Lower leg skin (tissue), 4 donors: Measurements from ENCODE around the gene RAD51B. TPM values are rescaled to one million over a fixed set of nuclear protein-coding genes. Genes with fewer than 3 reads are reported as not detected.

ENCODE experiments used
- DNase-seq, 2 donors: peaks; one replicate each; pipeline ENCODE4 v3.0.0-alpha.2; 2019; ENCODE audit warnings: low spot score in 2 of 2
- H3K4me3 ChIP-seq: fragments of 200-600 bp; sonication (generic); 2 replicates; pipeline ENCODE4 v1.5.1; 2017; ENCODE audit warnings: mild to moderate bottlenecking, low read depth; ENCODE audit not compliant: poor library complexity, severe bottlenecking
- CTCF ChIP-seq, 3 donors: fragments of 450-650 bp; IDR thresholded peaks; one replicate each; pipeline ENCODE4 v1.5.1; 2016; ENCODE audit warnings: antibody characterized with exemption in 3 of 3, mild to moderate bottlenecking in 3 of 3, moderate library complexity in 2 of 3
- POLR2A ChIP-seq, 2 donors: fragments of 450-650 bp; IDR thresholded peaks; one replicate each; pipeline ENCODE4 v1.6.1; 2016 to 2017; ENCODE audit warnings: antibody characterized with exemption in 2 of 2, mild to moderate bottlenecking in 1 of 2, moderate library complexity in 1 of 2
- WGBS, 2 donors: methylation state at CpG; one replicate each; pipeline ENCODE4 v1.1.5; 2018; 5-methylcytosine and 5-hydroxymethylcytosine counted together
- intact Hi-C: fragments of 100-400 bp; cut with DNase I; formaldehyde crosslinking; loops from one replicate; pipeline ENCODE4 v1.15.0; 2023; ENCODE audit warnings: low total_unique reads
- total RNA-seq, 4 donors: library from RNA; depleted of rRNA; stranded (reverse); fragments of >200 nt; gene quantifications; one replicate each; pipeline ENCODE4 v1.1.0, GENCODE V29; 2016

The RAD51B gene
- total RNA-seq, 4 donors from 2014 or later: 6.1 to 27.2 (median 13.6) TPM

- no peak for DNase-seq
Measured at GRCh38 chr14:68766299-68767247, 947.0 kb downstream of the RAD51B start.

GRCh38 chr14:68767248-68767645, 947.7 kb downstream of the RAD51B start:
- intact Hi-C loops: no loop called here
- no peak for DNase-seq
- WGBS, 2 donors: 97 to 100% methylated on average over 5 of the region's 5 CpGs
- TF ChIP-seq CTCF (IDR thresholded peaks at IDR 0.05) (no peak), POLR2A (IDR thresholded peaks at IDR 0.05) (no peak)
- no peak overlapping the region for H3K4me3 ChIP-seq

More at GRCh38 chr14:68766299-68767247, 947.0 kb downstream of the RAD51B start:
- no peak overlapping the region for H3K4me3 ChIP-seq
- TF ChIP-seq CTCF (IDR thresholded peaks at IDR 0.05) (no peak), POLR2A (IDR thresholded peaks at IDR 0.05) (no peak)
- intact Hi-C loops: no loop called here
- WGBS, 2 donors: 79 to 84% methylated on average over 7 of the region's 7 CpGs

- no peak for TF ChIP-seq POLR2A (IDR thresholded peaks at IDR 0.05)
- TF ChIP-seq CTCF (IDR thresholded peaks at IDR 0.05): no peak
- no peak overlapping the region for H3K4me3 ChIP-seq
- whole genome bisulfite sequencing, 2 donors: 88 to 91% methylated on average over 7 of the region's 7 CpGs
- intact Hi-C loops: no loop called here
- no peak for DNase-seq
Measured at GRCh38 chr14:68768316-68768715, 948.7 kb downstream of the RAD51B start.

GRCh38 chr14:68770051-68770450, 950.5 kb downstream of the RAD51B start:
- no peak overlapping the region for H3K4me3 ChIP-seq
- no peak for DNase-seq
- TF ChIP-seq CTCF (IDR thresholded peaks at IDR 0.05) (no peak), POLR2A (IDR thresholded peaks at IDR 0.05) (no peak)
- intact Hi-C loops: no loop called here
- 93 to 94% methylated on average over 9 of the region's 9 CpGs for WGBS, 2 donors

GRCh38 chr14:68770553-68771286, 951.1 kb downstream of the RAD51B start:
- intact Hi-C loops: no loop called here
- DNase-seq: no peak
- WGBS, 2 donors: 93% methylated on average over 11 of the region's 11 CpGs
- H3K4me3 ChIP-seq: no peak overlapping the region
- TF ChIP-seq CTCF (IDR thresholded peaks at IDR 0.05) (no peak), POLR2A (IDR thresholded peaks at IDR 0.05) (no peak)
